ENCODE data around the gene FOXA2. TPM values are rescaled to one million over a fixed set of nuclear protein-coding genes. Genes with fewer than 3 reads are reported as not detected.

The FOXA2 gene
- polyA plus RNA-seq, 1 donor = 8.2 TPM

DNA sequence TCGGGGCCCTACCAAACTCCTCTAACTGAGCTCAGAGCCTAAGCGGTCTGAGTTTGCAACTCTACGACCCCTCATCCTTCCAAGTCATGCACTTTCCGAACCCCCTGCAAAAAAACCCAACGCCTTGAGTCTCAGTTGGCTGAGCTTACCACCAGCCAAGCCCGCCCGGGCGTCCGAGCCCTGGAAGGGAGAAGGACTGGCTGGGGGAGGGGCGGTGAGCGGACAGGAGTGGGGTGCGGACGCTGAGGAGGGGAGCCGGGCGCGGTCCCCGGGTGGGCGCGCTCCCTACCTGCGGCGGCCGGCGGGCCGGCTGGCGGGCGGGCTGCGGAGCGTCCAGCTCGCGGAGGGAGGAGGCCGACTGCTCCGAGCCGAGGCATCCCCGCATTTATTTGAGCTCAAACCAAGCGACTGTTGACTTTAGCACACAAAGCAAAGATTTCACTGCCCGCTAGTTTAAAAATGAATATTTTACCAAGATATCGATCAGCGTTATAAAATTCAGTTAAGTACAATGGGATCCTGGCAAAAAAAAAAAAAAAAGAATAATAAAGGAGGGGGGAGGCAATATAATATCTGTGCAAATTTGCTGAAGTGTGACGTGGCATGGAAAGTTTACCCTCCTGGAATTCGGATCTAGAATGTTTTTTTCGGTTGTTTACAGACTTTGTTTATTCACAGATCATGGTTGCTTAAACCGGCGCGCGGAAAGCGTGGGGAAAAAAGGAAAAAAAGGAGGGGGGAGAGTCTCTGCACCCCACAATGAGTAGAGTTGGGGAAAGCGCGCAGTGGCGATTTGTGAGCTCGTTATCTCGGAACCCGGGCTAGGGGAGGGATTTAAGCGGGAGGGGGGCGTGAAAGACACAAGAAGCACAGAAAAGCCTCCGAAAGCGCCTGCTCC lies 5.9 kb downstream of the FOXA2 start:
- H3K4me1 ChIP-seq (ENCODE audit: control insufficient read depth, insufficient read depth, low read length) = peaks cover 10% of the 10 kb centered on the region
- H3K4me3 ChIP-seq (ENCODE audit: low read length) = peak overlapping the region; percentile 40
- H3K9me3 ChIP-seq (ENCODE audit: control insufficient read depth, low read depth, low read length) = peaks cover 13% of the 10 kb centered on the region
- H3K27ac ChIP-seq (ENCODE audit: low read length) = peak overlapping the region; percentile 26
- peak in 1 of 2 donors; percentile 27 for DNase-seq
- 0% methylated on average over 3 of the region's 56 CpGs for WGBS (ENCODE audit: insufficient coverage, low lambda C conversion rate)
- peaks cover 90% of the 10 kb centered on the region for H3K27me3 ChIP-seq (ENCODE audit: control insufficient read depth, insufficient read depth, low read length)
- no peaks in the 10 kb centered on the region for H3K36me3 ChIP-seq (ENCODE audit: control insufficient read depth, insufficient read depth, low read length)

GRCh38 chr20:22577515-22578220 lies 6.7 kb downstream of the FOXA2 start:
- peaks cover 11% of the 10 kb centered on the region for H3K9me3 ChIP-seq (ENCODE audit: control insufficient read depth, low read depth, low read length)
- DNase-seq = peak in 1 of 2 donors; percentile 60
- H3K4me1 ChIP-seq (ENCODE audit: control insufficient read depth, insufficient read depth, low read length) = peaks cover 8% of the 10 kb centered on the region
- H3K27me3 ChIP-seq (ENCODE audit: control insufficient read depth, insufficient read depth, low read length) = peaks cover 91% of the 10 kb centered on the region
- peak overlapping the region; percentile 26 for H3K27ac ChIP-seq (ENCODE audit: low read length)
- no peaks in the 10 kb centered on the region for H3K36me3 ChIP-seq (ENCODE audit: control insufficient read depth, insufficient read depth, low read length)
- no CpG with 5 or more reads among the region's 44 CpGs for WGBS (ENCODE audit: insufficient coverage, low lambda C conversion rate)
- peak overlapping the region; percentile 40 for H3K4me3 ChIP-seq (ENCODE audit: low read length)

GRCh38 chr20:22576733-22577514 lies 7.4 kb downstream of the FOXA2 start:
- Histone ChIP-seq H3K27me3 (ENCODE audit: control insufficient read depth, insufficient read depth, low read length) (peaks cover 92% of the 10 kb centered on the region), H3K9me3 (ENCODE audit: control insufficient read depth, low read depth, low read length) (peaks cover 11% of the 10 kb centered on the region), H3K27ac (ENCODE audit: low read length) (no peak overlapping the region), H3K36me3 (ENCODE audit: control insufficient read depth, insufficient read depth, low read length) (no peaks in the 10 kb centered on the region), H3K4me1 (ENCODE audit: control insufficient read depth, insufficient read depth, low read length) (peaks cover 6% of the 10 kb centered on the region), H3K4me3 (ENCODE audit: low read length) (peak overlapping the region; percentile 40)
- peak in 1 of 2 donors; percentile 26 for DNase-seq
- 0% methylated on average over 2 of the region's 48 CpGs for WGBS (ENCODE audit: insufficient coverage, low lambda C conversion rate)

- Histone ChIP-seq H3K4me1 (ENCODE audit: control insufficient read depth, insufficient read depth, low read length) (peaks cover 6% of the 10 kb centered on the region), H3K27ac (ENCODE audit: low read length) (no peak overlapping the region), H3K4me3 (ENCODE audit: low read length) (peak overlapping the region; percentile 40), H3K27me3 (ENCODE audit: control insufficient read depth, insufficient read depth, low read length) (peaks cover 92% of the 10 kb centered on the region), H3K9me3 (ENCODE audit: control insufficient read depth, low read depth, low read length) (peaks cover 7% of the 10 kb centered on the region), H3K36me3 (ENCODE audit: control insufficient read depth, insufficient read depth, low read length) (no peaks in the 10 kb centered on the region)
- no peak for DNase-seq
- WGBS (ENCODE audit: insufficient coverage, low lambda C conversion rate) = no CpG with 5 or more reads among the region's 12 CpGs
Observed at GRCh38 chr20:22576273-22576672, 8.1 kb downstream of the FOXA2 start.

- no peak overlapping the region for H3K27ac ChIP-seq (ENCODE audit: low read length)
- WGBS (ENCODE audit: insufficient coverage, low lambda C conversion rate) = 74% methylated on average over 3 of the region's 4 CpGs
- peaks cover 94% of the 10 kb centered on the region for H3K27me3 ChIP-seq (ENCODE audit: control insufficient read depth, insufficient read depth, low read length)
- no peak overlapping the region for H3K4me3 ChIP-seq (ENCODE audit: low read length)
- no peaks in the 10 kb centered on the region for H3K36me3 ChIP-seq (ENCODE audit: control insufficient read depth, insufficient read depth, low read length)
- DNase-seq = no peak
- H3K9me3 ChIP-seq (ENCODE audit: control insufficient read depth, low read depth, low read length) = peaks cover 7% of the 10 kb centered on the region
- peaks cover 6% of the 10 kb centered on the region for H3K4me1 ChIP-seq (ENCODE audit: control insufficient read depth, insufficient read depth, low read length)
Observed at GRCh38 chr20:22575737-22576136, 8.6 kb downstream of the FOXA2 start.

DNA sequence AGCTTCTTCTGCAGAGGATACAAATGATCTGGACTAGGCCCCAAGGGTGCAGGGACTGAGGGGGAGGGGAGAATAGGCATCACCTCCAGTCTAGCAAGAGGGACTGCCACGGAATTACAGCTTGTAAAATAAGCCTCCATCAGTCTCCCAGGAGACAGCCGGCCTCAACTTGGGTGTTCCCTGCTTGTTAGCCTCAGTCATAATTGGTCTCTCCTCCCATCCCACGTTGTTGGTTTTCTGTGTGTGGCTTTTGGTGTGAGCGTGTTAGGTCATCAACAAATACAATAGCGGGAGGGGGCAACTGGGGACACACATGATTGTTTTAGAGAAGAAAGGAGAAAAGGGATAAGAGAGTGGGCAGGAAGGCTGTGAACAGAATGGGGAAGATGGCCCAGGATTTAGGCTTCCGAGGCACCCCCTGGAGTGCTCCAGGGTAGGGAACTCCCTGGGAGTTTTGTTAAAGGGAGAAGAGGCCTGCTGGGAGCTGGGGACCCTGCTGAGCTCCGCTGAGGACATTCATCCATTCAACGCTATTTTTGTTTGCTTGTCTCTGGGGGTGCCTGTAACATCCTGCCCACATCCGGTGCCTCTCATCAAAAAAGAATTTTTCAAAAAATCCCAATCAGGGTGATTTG lies 9.2 kb downstream of the FOXA2 start:
- no peak overlapping the region for H3K4me3 ChIP-seq (ENCODE audit: low read length)
- H3K9me3 ChIP-seq (ENCODE audit: control insufficient read depth, low read depth, low read length) = peaks cover 7% of the 10 kb centered on the region
- H3K4me1 ChIP-seq (ENCODE audit: control insufficient read depth, insufficient read depth, low read length) = peaks cover 6% of the 10 kb centered on the region
- peaks cover 94% of the 10 kb centered on the region for H3K27me3 ChIP-seq (ENCODE audit: control insufficient read depth, insufficient read depth, low read length)
- no CpG with 5 or more reads among the region's 9 CpGs for WGBS (ENCODE audit: insufficient coverage, low lambda C conversion rate)
- no peak overlapping the region for H3K27ac ChIP-seq (ENCODE audit: low read length)
- DNase-seq = peak in 1 of 2 donors; percentile 15
- no peaks in the 10 kb centered on the region for H3K36me3 ChIP-seq (ENCODE audit: control insufficient read depth, insufficient read depth, low read length)

DNA sequence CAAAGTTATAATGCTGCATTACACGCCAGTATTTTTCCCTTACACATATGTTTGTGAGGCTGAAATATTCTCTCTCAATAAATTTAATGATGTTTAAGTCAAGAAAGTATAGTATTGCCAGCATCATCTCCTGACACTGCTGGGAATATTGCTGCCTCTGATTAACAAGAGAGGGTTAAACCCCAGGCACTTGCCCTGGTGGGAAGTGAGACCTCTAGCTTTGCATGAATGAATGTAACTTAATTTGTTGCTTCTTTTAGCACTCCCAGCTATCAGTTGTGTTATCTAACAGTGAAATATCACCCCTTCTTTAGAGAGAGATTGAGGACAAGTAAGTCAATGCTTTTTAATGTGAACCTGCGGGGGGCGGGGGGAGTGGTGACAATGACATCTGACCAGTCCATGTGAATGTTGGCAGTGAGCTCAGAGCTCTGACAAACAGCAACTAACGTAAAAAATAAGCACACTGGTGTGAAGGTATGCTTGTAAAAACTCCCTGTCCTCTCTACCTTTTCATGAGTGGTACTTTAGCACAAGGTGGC lies 9.8 kb downstream of the FOXA2 start:
- H3K36me3 ChIP-seq (ENCODE audit: control insufficient read depth, insufficient read depth, low read length) = no peaks in the 10 kb centered on the region
- H3K4me3 ChIP-seq (ENCODE audit: low read length) = no peak overlapping the region
- peaks cover 6% of the 10 kb centered on the region for H3K9me3 ChIP-seq (ENCODE audit: control insufficient read depth, low read depth, low read length)
- no peak for DNase-seq
- no CpG with 5 or more reads among the region's 4 CpGs for WGBS (ENCODE audit: insufficient coverage, low lambda C conversion rate)
- H3K27me3 ChIP-seq (ENCODE audit: control insufficient read depth, insufficient read depth, low read length) = peaks cover 92% of the 10 kb centered on the region
- H3K27ac ChIP-seq (ENCODE audit: low read length) = no peak overlapping the region
- H3K4me1 ChIP-seq (ENCODE audit: control insufficient read depth, insufficient read depth, low read length) = peaks cover 6% of the 10 kb centered on the region

DNA sequence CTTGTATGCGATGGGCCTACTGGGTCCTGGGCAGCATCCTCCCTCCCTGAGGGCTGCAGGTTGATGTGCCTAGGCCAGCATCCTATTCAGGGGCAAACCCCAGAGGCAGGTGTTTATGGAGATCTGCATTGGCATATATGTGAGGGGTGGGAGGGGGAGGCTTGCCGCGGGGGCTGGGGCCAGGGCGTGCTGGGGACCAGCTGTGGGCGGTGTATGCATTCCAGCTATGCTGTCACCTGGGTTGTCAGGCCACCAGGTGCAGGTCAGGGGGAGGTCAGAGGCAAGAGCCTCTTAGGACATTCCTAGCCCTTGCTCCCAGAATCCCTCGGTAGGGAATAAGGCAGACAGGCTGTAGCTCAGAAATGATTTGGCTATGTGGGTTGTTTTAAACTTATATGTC lies 11.9 kb downstream of the FOXA2 start:
- H3K27ac ChIP-seq (ENCODE audit: low read length) = no peak overlapping the region
- H3K4me1 ChIP-seq (ENCODE audit: control insufficient read depth, insufficient read depth, low read length) = peaks cover 3% of the 10 kb centered on the region
- no peak for DNase-seq
- peaks cover 92% of the 10 kb centered on the region for H3K27me3 ChIP-seq (ENCODE audit: control insufficient read depth, insufficient read depth, low read length)
- H3K36me3 ChIP-seq (ENCODE audit: control insufficient read depth, insufficient read depth, low read length) = no peaks in the 10 kb centered on the region
- peaks cover 8% of the 10 kb centered on the region for H3K9me3 ChIP-seq (ENCODE audit: control insufficient read depth, low read depth, low read length)
- no CpG with 5 or more reads among the region's 6 CpGs for WGBS (ENCODE audit: insufficient coverage, low lambda C conversion rate)
- H3K4me3 ChIP-seq (ENCODE audit: low read length) = no peak overlapping the region

GRCh38 chr20:22572023-22572422 lies 12.3 kb downstream of the FOXA2 start:
- no peaks in the 10 kb centered on the region for H3K4me1 ChIP-seq (ENCODE audit: control insufficient read depth, insufficient read depth, low read length)
- H3K4me3 ChIP-seq (ENCODE audit: low read length) = no peak overlapping the region
- DNase-seq = no peak
- WGBS (ENCODE audit: insufficient coverage, low lambda C conversion rate) = no CpG with 5 or more reads among the region's 3 CpGs
- H3K36me3 ChIP-seq (ENCODE audit: control insufficient read depth, insufficient read depth, low read length) = no peaks in the 10 kb centered on the region
- H3K9me3 ChIP-seq (ENCODE audit: control insufficient read depth, low read depth, low read length) = peaks cover 7% of the 10 kb centered on the region
- no peak overlapping the region for H3K27ac ChIP-seq (ENCODE audit: low read length)
- peaks cover 92% of the 10 kb centered on the region for H3K27me3 ChIP-seq (ENCODE audit: control insufficient read depth, insufficient read depth, low read length)

Data from large intestine (tissue), 3 donors.